IPS DF 4.7 (cell line): ENCODE measurements around the gene SELENOS.

ENCODE experiments used
- DNase-seq: peaks from one replicate; pipeline ENCODE4 v3.0.0-alpha.2; 2013; ENCODE audit warnings: low spot score; ENCODE audit errors: extremely low read depth

SELENOS gene

DNA sequence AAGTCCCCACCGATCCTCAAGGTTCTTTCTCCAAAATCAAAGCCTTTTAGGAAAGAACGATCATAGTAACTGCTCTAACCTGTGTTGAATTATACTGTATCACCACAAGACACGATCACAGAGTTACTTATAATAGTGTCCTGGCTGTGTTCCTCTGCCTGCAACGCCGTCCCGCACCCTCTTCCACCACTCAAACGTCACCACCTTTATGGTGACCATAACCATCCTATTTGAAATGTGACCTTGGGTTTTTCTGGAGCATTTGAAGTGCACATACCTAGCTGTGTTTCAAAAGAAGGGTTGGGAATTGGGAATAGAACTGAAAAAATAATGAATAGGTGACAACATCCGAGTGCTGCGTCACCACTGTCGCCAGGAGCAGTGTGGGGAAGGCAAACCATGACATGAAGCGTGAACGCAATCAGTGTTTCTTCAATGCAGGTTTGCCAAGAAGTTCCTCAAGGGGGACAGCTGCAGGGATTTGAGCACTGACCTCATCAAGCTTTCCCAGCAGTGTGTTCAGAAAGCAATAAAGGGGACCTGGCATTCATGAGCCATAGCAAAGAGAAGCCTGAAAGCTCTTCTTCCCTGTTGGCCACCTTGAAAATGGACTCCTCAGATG, 769 bp upstream of the SELENOS start:
- DNase-seq = no peak

DNA sequence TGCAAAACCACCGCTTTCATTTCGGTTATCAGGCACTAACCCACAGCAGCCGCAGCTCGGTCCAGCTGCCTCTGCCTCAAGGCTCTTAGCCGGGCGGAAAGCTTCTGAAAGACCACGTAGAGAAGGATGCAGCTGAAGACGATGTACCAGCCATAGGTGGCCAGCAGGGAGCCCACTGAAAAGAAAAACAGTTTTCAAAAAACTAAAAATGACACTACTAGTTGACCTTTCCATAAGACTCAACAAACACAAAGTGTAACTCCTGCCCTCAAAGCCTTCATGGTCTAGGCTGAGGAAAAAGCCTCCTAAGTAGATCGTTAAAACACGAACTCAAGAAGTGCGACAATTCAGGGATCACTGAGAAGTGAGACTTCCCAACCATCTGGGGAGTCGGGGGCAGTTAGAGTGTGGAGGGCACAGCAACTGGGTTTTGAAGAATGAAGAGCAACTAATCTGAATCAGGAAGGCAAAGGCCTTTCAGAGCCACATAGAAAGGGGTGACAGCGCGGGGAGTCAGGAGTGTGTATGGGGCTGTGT, 716 bp downstream of the SELENOS start:
- DNase-seq = no peak

DNA sequence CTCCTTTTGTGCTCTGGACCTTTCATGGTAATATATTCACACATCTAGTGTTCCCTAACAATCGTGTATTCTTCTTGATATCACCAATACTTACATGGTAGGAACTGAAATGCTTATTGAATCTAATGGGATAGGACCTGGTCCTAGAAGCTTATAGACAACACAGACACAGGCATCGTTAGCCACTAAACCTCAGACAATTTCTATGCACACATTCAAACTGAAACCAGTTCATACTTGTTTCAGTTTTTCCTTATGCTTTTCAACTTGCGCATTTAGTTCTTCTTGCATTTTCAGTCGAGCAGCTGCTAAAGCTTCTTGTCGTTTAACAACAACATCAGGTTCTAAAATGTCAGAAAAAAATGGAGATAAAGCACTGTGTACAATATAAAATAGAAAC, 2.3 kb downstream of the SELENOS start:
- DNase-seq = no peak

DNA sequence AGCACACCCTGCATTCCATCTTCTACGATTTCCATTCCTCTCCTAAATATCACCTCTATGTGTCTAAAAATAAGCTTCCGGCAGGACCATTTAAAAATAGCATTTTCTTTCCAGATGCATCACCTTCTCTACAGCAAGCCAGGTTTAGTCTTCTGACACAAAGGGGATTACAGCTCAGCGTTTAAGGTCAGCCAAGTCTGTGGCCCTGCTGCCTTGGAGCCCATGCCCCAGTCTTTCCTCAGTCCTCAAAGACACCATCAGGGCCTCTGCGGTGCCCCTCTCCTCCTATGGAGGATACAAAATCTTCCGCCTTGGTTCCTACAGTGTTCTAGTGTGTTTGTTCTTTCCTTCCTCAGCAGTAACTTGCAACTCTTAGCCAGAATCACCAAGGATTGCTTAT, 3.8 kb downstream of the SELENOS start:
- no peak for DNase-seq

DNA sequence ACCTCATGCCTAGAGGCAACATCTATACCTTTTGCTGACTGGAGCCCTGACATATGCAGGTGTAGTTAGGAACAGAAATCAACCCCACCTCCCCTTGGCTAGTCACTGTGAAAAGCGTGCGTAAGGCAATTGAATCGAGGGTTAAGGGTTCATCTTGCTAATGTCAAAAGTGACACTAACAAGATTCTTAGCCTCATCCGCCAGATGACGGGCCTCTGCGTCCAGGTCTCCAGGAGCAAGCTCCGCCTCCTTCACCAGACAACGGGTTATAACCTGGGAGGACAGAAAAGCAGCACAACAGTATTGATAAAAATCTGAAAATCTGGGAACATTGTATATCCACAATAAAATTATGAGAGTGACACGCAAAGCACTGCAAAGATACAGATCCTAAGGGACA, 4.7 kb downstream of the SELENOS start:
- no peak for DNase-seq

DNA sequence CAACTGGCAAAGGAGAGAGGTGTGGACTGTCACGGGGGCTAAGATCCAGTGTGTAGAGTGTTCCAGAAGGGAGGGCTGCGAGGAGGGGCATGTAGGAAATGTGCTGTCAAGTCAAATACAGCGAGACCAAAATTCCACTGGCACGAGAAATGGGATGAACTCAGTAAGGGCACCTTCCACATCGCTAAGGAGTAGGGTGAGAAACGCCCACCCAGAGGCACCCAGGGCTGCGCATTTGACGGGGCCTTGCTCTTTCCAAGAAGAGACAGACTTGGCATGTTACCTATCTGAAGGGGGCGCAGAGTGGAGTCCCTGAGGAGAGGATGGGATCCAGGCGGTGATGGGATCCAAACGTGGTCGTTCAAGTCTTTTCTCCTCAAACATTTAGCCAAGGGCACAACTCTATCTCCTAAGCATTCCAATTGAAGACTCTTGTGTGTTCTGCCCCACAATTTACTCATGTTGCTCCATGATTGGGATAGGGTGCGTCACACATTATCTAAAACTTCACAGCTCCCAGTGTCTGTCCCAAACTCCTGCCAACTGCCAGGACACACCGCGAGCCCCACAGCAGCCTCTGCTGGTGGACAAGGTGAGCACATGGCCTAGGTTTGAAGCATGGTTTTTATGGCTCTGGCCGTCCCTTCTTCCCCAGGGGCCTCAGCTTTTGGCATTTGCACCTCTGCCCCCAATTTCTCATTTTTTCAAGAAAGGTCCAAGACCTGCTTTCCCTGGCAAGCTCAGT, 7.6 kb downstream of the SELENOS start:
- no peak for DNase-seq

DNA sequence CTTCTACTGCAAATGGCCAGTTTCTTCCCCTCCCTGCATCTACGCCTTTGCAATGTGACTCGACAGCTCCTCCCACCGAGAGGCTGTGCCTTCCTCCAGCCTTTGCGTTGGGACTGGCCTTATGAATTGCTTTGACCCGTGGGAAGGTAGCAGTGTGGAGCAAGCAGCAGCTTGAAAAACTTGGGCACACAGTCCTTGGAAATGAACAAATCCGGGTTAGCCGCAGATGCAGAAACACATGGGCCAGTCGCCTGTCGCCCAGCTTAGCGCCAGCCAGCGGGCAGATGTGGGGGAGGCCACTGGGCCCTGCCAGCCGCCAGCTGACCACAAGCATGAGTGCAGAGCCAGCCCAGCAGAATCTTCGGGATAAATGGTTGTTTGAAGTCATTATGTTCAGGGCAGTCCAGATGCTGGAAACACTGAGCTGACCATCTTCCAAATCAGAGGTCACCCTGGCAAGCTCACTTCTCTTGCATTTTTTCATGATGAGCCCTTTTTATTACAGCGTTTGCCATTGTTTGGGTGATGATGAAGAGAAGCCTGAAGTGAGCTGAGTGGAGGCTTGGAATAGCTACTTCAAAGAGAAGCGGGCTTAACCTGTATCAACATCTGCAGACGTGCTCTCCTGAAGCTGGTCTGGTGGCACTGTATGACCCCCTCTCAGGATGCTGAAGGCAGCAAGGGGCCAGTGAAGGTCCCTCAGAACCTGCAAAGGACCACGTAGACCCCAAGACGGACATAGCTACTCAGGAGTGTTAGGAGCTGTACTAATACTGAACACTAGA, 9.8 kb downstream of the SELENOS start:
- DNase-seq = no peak

DNA sequence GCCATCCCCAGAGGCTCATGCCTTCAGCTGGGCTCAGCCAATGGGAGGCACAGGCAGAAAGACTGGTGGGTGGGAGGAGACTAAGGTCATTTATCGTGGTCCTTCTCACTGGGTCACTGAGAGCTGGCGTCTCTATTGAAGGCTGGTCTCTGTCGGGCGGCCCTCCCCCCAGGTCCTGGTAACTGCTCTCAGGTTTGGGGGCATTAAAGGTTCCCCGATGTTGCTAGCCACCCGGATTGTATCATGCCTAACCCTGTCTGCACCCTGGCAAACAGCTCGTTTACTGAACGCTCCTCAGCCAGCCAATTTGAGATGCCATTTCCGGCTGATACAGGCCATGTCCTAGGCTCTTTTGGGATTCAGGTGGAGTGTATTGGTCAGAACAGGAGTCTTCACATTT, 10.5 kb downstream of the SELENOS start:
- DNase-seq = no peak

DNA sequence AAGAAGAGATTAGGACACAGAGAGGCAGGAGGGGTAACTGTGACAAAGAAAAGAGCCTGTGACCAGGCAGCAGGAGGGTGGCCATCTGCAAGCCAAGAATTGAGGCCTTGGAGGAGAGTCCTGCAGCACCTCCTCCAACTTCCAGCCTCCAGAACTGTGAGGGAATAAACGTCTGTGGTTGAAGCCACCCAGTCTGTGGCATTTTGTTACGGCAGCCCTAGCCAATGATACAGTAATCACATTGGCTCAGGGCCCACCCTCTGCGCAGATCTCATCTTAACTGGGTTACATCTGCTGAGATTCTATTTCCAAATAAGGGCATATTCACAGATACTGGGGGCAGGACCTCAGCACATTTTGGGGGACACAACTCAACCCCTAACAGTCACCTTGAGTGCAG, 11.3 kb downstream of the SELENOS start:
- DNase-seq = no peak

DNA sequence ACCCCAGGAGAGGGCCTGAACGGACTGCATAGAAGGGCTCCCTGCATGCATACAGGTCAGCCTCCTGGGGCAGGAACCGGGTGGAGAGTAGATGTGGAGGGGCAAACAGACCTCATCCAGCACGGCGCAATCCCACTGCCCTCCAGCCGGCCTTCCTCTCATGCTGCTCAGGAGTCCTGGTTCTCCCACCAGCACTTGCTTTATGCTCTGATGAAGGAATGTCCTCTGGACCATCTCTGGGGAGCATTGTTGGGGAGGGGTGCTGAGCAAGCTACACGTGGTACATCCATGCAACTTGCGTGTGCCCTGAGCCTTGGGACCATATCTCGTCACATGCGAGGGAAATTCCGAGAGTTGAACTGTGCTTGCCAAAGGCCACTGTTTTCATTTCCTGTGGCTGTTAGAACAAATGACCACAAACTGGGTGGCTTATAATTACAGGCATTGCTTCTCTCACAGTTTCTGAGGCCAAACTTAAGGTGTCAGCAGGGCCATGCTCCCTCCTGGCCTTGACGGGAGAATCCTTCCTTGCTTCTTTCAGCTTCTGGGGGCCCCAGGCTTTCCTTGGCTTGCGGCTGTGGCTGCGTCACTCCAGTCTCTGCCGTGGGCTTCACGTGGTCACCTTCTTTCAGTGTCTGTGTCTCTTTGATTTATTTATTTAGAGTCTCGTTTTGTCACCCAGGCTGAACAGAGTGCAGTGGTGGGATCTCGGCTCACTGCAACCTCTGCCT, 12.2 kb downstream of the SELENOS start:
- no peak for DNase-seq

DNA sequence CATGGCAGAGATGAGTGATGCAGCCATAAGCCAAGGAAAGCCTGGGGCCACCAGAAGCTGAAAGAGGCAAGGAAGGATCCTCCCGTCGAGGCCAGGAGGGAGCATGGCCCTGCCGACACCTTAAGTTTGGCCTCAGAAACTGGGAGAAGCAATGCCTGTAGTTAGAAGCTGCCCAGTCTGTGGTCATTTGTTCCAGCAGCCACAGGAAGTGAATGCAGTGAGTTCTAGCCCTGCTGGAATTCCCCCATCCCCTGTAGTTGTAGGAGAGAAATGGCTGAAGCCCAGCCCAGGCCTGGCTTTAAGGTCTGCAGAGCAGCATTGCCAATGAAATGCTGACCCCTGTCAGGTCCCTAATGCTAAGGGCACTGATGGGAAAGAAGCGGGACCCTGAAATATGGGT, 13.3 kb downstream of the SELENOS start:
- DNase-seq = no peak

DNA sequence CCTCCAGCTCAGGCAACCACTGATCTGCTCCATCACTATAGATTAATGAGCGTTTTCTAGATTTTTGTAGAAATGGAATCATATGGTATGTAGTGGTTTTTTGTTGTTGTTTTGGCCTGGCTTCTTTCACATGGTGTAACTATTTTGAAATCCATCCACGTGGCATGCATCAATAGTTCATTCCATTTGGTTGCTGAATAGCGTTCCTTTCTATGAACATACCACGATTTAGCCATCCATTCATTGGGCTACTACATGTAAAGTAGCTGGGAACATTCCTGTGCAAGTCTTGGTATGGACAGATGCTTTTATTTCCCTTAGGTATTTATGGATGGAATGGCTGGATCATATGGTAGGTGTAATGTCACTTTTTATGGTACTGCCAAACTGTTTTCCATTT, 14.7 kb downstream of the SELENOS start:
- no peak for DNase-seq

DNA sequence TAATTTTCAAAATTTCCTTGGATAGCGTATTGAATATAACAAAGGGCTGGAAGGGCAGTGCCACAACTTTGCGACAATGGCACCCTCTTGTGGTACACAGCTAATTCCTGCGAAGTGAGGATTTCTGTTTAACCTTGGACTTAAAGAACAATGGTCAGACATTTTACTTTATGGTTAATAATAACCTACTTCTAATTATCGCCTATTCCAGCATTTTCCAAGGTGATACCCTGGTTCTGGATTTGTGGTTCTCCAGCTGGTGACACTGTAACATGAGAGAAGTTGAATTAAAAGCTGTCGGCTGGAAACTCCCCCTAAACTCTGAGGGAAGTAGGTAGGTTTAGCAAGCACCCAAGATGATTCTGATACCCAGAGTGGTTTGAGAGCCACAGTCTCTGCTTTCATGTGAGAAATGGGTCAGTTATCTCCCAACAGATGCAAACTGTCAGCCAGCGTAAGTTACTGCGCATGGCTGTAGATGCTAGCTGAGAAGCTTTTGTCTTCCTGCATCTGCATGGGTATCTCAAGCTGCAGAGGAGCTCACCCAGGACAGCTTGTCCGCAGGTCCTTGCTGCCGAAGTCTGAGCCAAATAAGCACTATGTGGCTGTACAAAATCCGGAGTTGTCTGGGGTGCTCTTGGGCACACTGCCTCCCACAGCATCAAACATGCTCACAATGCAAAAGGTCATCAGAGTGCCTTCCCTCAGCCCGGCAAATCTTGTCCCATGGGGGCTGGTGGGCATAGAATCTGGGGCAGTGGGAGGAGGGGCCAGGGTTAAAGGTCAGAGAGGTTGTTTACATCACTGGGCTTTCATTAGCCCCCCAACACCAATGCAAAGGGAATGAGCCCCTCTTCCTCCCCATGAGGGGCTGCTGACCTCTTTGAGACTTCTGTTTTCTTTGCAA, 18.8 kb downstream of the SELENOS start:
- DNase-seq = no peak

DNA sequence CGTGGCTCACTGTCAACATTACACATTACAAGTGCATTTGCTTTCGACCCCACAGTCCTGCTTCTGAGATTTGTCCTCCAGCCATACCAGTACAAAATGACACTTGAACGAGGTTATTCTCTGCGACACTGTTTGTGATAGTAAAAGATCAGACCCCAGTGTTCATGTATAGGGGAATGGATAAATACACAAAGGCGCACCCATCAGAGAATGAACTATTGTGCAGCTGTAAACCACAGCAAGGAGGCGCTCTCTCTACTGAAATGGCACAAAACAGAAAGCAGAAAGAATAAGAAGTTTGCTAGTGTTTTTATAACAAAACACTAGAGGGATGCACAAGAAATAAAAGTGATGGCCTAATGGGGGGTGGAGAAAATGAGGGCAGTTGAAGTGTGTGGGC, 20.5 kb downstream of the SELENOS start:
- DNase-seq = no peak

DNA sequence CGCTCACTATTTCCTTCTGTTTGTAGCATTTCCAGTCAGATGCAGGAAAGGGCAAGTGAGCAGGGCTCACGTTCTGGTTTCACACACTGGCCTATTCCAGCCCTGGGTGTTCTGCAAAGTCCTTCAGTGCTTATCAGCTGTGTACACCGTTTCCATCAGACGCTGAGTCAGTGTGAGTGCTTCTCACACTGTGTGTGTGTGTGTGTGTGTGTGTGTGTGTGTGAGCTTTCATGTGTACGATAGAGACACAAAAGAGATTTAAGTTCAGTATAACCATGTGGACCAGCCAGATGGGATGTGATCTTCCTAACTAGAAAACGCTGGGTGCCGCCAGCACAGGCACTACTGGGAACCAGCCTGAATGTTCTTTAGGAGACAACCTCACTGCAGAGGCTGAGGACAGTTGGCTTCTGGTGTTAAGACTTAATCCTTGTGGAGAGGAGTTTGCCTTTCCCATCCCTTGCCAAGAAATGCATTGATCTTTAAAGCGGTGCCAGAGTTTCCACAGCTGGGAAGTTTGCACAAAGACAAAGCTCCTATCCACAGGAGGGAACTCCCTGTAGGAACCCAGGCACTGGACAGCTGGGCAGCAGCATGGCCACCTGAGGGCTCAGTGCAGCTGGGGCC, 21.6 kb downstream of the SELENOS start:
- no peak for DNase-seq

DNA sequence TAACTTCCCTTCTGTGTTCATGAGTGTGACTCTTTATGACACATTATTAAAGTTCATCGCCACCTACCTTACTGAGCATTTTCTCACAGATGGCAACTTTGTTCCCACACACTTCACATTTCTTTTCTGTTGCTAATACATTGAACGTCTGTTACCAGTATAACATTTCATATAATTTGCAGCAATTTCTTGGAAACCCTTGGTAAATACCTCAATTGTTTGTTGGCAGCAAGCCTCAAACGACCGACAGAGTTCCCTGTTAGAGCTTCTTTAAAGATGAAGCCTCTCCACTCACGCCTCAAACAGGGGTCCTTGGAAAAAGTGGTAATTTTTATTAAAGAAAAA, 22.3 kb downstream of the SELENOS start:
- DNase-seq = no peak

DNA sequence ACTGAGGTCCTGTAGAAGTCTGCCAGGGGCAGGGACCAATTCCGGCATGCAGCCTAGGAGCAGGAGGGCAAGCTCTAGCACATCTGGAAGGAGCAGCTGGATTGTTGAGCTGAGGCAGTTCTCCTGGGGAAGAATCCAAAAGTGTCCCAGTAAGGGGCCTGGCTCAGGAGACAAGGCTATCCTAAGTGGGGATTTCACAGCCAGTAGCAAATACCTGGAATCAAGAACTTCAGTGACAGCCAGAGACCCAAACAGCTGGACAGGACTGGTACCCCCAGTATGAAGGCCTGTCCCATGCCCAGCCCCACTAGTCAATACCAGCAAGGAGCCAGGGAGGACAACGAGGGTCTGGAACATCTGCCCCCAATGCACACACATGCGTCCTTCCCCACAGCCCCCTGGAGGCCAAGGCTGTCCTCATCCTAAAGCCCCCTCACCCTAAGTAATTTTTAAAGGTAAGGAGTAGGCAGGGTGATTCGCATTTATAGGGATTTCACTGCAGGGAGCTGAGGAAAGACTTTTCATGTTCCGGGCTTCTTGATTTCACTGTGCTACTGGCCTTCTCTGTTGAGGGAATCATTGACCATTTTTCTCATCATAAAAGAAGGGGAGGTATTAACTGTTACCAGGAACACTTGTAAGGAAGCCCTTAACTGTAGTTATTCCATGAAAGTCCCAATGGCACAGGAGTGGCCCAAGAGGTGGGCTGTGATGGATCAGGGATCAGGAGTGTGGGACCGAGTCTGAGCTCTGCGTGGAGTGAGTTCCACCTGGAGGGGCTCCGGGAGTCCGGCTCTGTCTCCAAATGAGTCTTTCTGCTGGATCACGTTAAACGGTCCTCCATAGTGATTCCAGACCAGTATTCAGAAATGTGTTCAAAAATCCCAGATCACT, 22.9 kb downstream of the SELENOS start:
- no peak for DNase-seq

DNA sequence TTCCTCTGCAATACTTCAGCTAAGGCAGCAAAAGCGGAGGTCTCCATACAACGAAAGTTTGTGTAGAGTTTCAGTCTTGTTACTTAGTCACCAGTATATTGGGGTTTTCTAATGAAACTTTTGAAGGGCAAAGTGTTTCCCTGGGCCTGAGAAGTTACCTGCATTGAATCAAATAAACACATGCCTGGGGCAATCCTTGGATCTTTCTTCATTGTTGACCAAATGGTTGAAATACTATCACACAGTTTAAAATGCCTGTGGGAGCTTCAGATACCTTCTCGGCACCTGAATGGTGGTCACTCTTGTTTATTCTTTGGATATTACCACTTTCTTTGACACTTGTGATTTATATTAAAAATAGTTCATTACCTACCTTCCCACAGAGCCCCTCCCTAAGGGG, 24.4 kb downstream of the SELENOS start:
- DNase-seq = no peak
